Measurements from ENCODE around the gene OR4X2. TPM values are rescaled to one million over a fixed set of nuclear protein-coding genes. Genes with fewer than 3 reads are reported as not detected.

Gene OR4X2
- polyA plus RNA-seq, 1 of the 3 experiments (the other 2 are of a cell fraction) = not detected

DNA sequence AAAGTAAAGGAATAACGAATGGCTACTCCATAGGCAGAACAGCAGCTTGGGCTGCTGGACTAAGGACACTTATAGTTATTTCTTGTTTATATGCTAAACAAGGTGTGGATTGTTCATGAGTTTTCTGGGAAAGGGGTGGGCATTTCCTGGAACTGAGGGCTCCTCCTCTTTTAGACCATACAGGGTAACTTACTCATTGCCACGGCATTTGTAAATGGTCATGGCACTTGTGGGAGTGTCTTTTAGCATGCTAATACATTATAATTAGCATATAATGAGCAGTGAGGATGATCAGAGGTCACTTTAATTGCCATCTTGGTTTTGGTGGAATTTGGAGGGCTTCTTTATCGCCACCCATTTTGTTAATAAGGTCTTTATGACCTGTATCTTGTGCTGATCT lies 25.7 kb downstream of the OR4X2 start (continued):
- no peak for TF ChIP-seq REST (IDR thresholded peaks at IDR 0.05; ENCODE audit: low read depth, low read length)
- TF ChIP-seq, protein P1, sequence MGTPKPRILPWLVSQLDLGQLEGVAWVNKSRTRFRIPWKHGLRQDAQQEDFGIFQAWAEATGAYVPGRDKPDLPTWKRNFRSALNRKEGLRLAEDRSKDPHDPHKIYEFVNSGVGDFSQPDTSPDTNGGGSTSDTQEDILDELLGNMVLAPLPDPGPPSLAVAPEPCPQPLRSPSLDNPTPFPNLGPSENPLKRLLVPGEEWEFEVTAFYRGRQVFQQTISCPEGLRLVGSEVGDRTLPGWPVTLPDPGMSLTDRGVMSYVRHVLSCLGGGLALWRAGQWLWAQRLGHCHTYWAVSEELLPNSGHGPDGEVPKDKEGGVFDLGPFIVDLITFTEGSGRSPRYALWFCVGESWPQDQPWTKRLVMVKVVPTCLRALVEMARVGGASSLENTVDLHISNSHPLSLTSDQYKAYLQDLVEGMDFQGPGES (IDR thresholded peaks at IDR 0.05; ENCODE audit: low read depth, low read length) = no peak
- TF ChIP-seq MXI1 (IDR thresholded peaks at IDR 0.05; ENCODE audit: low read depth, low read length) = no peak
- no peak for TF ChIP-seq MEF2A (IDR thresholded peaks at IDR 0.05; ENCODE audit: borderline replicate concordance, low read depth)
- TF ChIP-seq RAD21 (IDR thresholded peaks at IDR 0.05; ENCODE audit: low read length) = no peak
- no peak for TF ChIP-seq EZH2phosphoT487 (IDR thresholded peaks at IDR 0.05; ENCODE audit: borderline replicate concordance, low read depth)
- TF ChIP-seq, protein P2, sequence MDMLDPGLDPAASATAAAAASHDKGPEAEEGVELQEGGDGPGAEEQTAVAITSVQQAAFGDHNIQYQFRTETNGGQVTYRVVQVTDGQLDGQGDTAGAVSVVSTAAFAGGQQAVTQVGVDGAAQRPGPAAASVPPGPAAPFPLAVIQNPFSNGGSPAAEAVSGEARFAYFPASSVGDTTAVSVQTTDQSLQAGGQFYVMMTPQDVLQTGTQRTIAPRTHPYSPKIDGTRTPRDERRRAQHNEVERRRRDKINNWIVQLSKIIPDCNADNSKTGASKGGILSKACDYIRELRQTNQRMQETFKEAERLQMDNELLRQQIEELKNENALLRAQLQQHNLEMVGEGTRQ (IDR thresholded peaks at IDR 0.05; ENCODE audit: borderline replicate concordance, low read depth, low read length) = no peak

DNA sequence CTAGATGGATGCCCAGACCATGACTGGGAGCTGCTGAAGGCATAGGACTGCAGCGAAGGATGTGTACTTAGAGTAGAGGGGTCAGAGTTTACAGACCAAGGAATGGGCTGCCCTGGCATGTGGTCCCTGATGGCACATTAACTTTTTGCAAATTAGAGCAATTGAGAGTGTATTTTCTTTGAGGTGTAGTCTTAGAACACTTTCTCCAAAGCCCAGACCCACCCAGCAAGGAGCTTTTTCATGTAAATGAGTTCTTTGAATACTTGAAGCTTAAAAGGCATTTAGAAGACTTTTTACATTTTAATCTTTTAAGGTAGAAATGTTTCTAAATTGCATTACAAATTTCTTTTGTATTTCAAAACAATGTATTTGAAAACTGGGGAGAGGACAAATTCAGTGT lies 27.7 kb downstream of the OR4X2 start:
- POLR2A ChIA-PET = no interaction called here
- Histone ChIP-seq H3K79me2 (ENCODE audit: insufficient read depth) (no peaks in the 10 kb centered on the region), H3F3A (replicated peaks; ENCODE audit: insufficient read depth) (no peaks in the 10 kb centered on the region), H3K27me3 (ENCODE audit: insufficient read depth) (no peaks in the 10 kb centered on the region), H3K4me3 (ENCODE audit: low read depth in 2 of 2, low read length in 1 of 2) (no peak overlapping the region), H3K4me1 (ENCODE audit: control insufficient read depth in 1 of 2, insufficient read depth in 2 of 2, low read depth in 1 of 2, low read length in 1 of 2) (no peaks in the 10 kb centered on the region), H3K9me2 (no peaks in the 10 kb centered on the region), H4K20me1 (ENCODE audit: insufficient read depth) (no peaks in the 10 kb centered on the region), H3K9me3 (no peaks in the 10 kb centered on the region), H3K9ac (no peak overlapping the region), H3K36me3 (replicated peaks in 1 of 2; ENCODE audit: control insufficient read depth in 1 of 2, insufficient read depth in 2 of 2, low read length in 1 of 2) (no peaks in the 10 kb centered on the region), H2AFZ (ENCODE audit: low read depth) (no peak overlapping the region), H3K27ac (ENCODE audit: low read depth in 2 of 2, low read length in 1 of 2) (no peak overlapping the region), H3K4me2 (no peak overlapping the region)
- 27% methylated on average over 1 of the region's 1 CpG for WGBS (ENCODE audit: low lambda C conversion rate)
- CTCF ChIA-PET = interaction anchor here (1.5 kb wide), 1 partner anchor 36 kb away, joined by 4 read pairs; no protein-coding TSS in a partner anchor
- no peak for DNase-seq
- TF ChIP-seq EP300 (IDR thresholded peaks at IDR 0.05; ENCODE audit: borderline replicate concordance in 1 of 2, low read depth in 1 of 2, low read length in 1 of 2) (no peak), TEAD4 (IDR thresholded peaks at IDR 0.05; ENCODE audit: borderline replicate concordance, insufficient read depth) (no peak), GATA2 (CRISPR knock-in tag; IDR thresholded peaks at IDR 0.05) (no peak), SIN3A (IDR thresholded peaks at IDR 0.05; ENCODE audit: borderline replicate concordance, low read depth, low read length) (no peak), MXI1 (IDR thresholded peaks at IDR 0.05; ENCODE audit: low read depth, low read length) (no peak), JUND (IDR thresholded peaks at IDR 0.05) (no peak), CTCF (IDR thresholded peaks at IDR 0.05) (no peak), TAF1 (IDR thresholded peaks at IDR 0.05; ENCODE audit: borderline replicate concordance, low read depth, low read length) (no peak), RAD21 (IDR thresholded peaks at IDR 0.05; ENCODE audit: low read length) (no peak), ZBTB33 (IDR thresholded peaks at IDR 0.05; ENCODE audit: borderline replicate concordance, low read depth) (no peak), ELF1 (IDR thresholded peaks at IDR 0.05) (no peak), FOXM1 (IDR thresholded peaks at IDR 0.05; ENCODE audit: low read depth) (no peak), TCF12 (IDR thresholded peaks at IDR 0.05) (no peak)
- TF ChIP-seq, protein P3, sequence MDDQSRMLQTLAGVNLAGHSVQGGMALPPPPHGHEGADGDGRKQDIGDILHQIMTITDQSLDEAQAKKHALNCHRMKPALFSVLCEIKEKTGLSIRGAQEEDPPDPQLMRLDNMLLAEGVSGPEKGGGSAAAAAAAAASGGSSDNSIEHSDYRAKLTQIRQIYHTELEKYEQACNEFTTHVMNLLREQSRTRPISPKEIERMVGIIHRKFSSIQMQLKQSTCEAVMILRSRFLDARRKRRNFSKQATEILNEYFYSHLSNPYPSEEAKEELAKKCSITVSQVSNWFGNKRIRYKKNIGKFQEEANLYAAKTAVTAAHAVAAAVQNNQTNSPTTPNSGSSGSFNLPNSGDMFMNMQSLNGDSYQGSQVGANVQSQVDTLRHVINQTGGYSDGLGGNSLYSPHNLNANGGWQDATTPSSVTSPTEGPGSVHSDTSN (IDR thresholded peaks at IDR 0.05) = no peak
- TF ChIP-seq, protein P2 (IDR thresholded peaks at IDR 0.05; ENCODE audit: borderline replicate concordance, low read depth, low read length) = no peak

All from SK-N-SH (cell line).